Astrocyte of the cerebellum (primary cell): Measurements from ENCODE around the gene KLHDC10.

Experiments used
- DNase-seq: peaks from one replicate; pipeline ENCODE4 v3.0.0-alpha.2; 2011; ENCODE audit warnings: low read depth
- H3K4me3 ChIP-seq: 2 replicates; pipeline ENCODE4 v1.5.1; 2011; ENCODE audit warnings: mild to moderate bottlenecking, low read depth, low read length, moderate library complexity
- in situ Hi-C: cut with HindIII; loops from 2 replicates; pipeline ENCODE4 v1.10.0; 2017; ENCODE audit warnings: low sequenced_read_pairs
- TF ChIP-seq, protein P1 (sequence below): IDR thresholded peaks from 2 replicates; pipeline ENCODE4 v1.5.1; 2012; ENCODE audit warnings: low read length, low read depth, moderate library complexity, mild to moderate bottlenecking; ENCODE audit errors: missing control alignments

Gene KLHDC10

DNA sequence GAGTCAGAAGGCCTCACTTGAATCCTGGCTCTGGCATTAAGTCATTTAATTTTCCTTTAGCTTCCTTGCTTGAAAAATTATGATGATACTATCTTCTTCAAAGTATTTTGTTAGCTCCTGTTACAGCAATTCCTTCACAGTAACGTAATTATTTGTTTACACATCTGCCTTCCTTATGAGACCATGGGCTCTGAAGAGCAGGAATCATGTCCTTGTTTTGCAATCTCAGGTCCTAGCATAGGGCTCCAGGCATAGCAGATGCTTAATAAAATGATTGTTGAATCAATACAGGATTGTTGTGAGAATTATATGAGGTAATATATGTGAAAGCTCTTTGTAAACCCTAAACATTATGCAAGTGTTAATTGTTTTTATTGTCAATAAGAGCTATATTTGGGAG, 25.5 kb downstream of the KLHDC10 start:
- in situ Hi-C loops: no loop called here
- no peak overlapping the region for H3K4me3 ChIP-seq
- TF ChIP-seq, protein P1, sequence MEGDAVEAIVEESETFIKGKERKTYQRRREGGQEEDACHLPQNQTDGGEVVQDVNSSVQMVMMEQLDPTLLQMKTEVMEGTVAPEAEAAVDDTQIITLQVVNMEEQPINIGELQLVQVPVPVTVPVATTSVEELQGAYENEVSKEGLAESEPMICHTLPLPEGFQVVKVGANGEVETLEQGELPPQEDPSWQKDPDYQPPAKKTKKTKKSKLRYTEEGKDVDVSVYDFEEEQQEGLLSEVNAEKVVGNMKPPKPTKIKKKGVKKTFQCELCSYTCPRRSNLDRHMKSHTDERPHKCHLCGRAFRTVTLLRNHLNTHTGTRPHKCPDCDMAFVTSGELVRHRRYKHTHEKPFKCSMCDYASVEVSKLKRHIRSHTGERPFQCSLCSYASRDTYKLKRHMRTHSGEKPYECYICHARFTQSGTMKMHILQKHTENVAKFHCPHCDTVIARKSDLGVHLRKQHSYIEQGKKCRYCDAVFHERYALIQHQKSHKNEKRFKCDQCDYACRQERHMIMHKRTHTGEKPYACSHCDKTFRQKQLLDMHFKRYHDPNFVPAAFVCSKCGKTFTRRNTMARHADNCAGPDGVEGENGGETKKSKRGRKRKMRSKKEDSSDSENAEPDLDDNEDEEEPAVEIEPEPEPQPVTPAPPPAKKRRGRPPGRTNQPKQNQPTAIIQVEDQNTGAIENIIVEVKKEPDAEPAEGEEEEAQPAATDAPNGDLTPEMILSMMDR: no peak
- DNase-seq: no peak

DNA sequence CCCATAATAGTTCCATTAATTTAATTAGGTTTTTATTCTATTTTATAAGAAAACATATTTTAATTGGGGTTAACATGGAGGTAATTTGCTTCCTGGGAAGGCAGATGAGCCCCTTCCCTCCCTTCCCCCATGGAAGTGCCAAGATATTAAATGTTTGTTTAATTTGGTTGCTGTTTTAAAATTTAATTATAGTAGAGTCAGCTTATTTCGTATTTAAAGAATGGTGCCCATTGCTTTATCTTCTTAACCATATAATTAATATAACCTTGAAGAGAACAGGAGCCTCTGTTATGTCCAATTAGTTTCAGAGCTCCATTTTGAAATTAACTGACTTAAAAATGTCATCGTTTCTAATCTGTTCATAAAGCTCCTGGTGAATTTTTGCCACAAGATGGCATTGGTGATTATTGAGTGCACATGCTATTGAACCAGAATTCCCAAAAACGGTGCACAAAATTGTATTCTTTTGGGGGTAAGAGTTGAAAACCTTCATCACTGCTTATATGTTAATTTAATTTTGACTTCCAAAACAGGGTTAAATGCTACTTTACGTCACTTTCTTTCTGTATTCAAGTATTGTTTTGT, 26.0 kb downstream of the KLHDC10 start:
- in situ Hi-C loops: no loop called here
- no peak overlapping the region for H3K4me3 ChIP-seq
- no peak for DNase-seq
- TF ChIP-seq, protein P1: peak; percentile 33

DNA sequence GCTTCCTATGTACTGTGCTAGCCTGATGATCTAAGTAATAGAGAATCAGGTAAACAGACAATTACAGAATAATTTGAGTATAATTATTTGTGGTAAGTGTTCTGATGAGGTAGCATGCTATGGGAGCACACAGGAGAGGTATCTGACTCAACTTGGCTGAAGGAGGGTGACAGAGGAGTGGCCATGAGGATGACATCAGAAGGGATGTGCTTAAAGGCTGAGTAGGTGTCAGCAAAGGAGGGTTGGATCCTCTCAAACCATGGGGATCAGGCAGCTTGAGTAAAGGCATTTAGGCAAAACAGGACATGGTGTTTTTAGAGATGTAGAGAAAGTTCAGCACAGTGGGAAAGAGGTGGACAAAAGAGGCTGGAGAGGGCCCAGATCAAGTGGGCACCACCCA, 29.0 kb downstream of the KLHDC10 start:
- TF ChIP-seq, protein P1: no peak
- H3K4me3 ChIP-seq: no peak overlapping the region
- no peak for DNase-seq
- in situ Hi-C loops: no loop called here

DNA sequence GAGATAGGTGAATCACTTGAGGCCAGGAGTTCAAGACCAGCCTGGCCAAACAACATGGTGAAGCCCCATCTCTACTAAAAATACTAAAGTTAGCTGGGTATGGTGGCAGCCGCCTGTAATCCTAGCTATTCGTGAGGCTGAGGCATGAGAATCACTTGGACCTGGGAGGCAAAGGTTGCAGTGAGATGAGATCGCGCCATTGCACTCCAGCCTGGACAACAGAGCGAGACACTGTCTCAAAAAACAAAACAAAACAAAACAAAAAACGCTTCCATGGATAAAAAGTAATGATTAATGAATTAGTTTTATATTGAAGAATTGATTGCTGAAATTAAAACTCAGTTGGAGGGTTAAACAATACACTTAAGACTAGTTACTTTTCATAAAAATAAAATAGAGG, 32.3 kb downstream of the KLHDC10 start:
- TF ChIP-seq, protein P1: no peak
- in situ Hi-C loops: no loop called here
- H3K4me3 ChIP-seq: no peak overlapping the region
- DNase-seq: no peak

DNA sequence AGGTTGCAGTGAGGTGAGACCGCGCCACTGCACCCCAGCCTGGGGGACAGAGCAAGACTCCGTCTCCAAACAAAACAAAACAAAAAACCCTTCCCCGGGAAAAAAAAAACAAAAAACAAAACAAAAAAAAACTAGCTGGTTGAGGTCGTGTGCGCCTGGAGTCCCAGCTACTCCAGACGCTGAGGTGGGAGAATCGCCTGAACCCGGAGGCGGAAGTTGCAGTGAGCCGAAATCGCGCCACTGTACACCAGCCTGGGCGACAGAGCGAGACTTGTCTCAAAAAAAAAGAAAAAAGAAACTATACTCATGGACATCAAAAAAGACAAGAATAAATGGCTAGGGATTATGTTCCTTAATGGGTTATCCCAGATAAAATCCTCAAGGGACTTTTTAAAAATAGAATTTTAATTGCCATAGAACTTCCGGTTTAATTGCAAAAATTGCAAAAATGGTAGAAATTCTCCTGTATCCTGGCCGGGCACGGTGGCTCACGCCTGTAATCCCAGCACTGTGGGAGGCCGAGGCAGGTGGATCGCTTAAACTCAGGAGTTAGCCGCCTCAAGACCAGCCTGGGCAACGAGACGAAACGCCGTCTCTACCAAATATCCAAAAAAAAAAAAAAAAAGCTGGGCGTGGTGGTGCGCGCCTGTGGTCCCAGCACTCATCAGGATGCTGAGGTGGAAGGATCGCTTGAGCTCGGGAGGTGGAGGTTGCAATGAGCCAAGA, 37.8 kb downstream of the KLHDC10 start:
- no peak overlapping the region for H3K4me3 ChIP-seq
- DNase-seq: no peak
- TF ChIP-seq, protein P1: no peak
- in situ Hi-C loops: no loop called here

DNA sequence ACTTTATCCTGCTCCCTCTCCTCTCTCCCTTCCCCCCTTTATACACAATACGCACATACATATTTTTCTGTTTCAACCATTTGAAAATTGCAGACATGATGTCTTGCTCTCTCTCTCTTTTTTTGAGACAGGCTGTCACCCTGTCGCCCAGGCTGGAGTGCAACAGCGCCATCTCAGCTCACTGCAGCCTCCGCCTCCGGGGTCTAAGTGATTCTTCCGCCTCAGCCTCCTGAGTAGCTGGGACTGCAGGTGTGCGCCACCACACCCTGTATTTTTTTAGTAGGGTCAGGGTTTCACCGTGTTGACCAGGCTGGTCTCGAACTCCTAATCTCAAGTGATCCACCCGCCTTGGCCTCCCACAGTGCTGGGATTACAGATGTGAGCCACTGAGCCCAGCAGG, 38.5 kb downstream of the KLHDC10 start:
- TF ChIP-seq, protein P1: no peak
- no peak overlapping the region for H3K4me3 ChIP-seq
- no peak for DNase-seq
- in situ Hi-C loops: no loop called here

DNA sequence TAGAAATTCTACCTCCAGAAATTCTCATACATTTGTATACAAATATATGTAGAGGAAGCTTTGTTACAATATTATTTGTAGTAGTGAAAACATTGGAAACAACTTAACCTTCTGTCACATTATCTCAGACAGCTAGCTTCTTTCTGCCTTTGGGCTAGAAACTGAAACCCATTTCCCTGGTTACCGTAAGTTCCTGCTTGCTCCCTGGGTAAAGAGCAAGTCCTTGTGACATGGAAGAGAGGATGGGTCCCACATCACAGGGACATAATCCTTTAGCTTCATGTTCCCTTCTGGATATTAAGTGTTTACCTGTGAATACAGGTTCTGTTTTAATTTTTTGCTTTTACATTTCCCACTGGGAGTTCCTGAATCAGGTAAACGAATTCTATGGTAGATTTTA, 41.8 kb downstream of the KLHDC10 start:
- TF ChIP-seq, protein P1: no peak
- in situ Hi-C loops: no loop called here

More for the DNA sequence above, 41.8 kb downstream of the KLHDC10 start:
- DNase-seq: no peak
- no peak overlapping the region for H3K4me3 ChIP-seq
